Epithelial cell of esophagus (primary cell): ENCODE results near the gene EVC.

ENCODE experiments used
- DNase-seq: peaks from one replicate; pipeline ENCODE4 v3.0.0; 2010; ENCODE audit warnings: low read depth
- H3K4me3 ChIP-seq: 2 replicates; pipeline ENCODE4 v1.5.1; 2011; ENCODE audit warnings: mild to moderate bottlenecking, low read length, control low read depth
- TF ChIP-seq, protein P1 (sequence below): IDR thresholded peaks from 2 replicates; pipeline ENCODE4 v1.5.1; 2011; ENCODE audit warnings: low read depth, mild to moderate bottlenecking, low read length, control low read depth, inconsistent platforms; ENCODE audit not compliant: insufficient read depth; ENCODE audit errors: missing control alignments

Gene EVC

DNA sequence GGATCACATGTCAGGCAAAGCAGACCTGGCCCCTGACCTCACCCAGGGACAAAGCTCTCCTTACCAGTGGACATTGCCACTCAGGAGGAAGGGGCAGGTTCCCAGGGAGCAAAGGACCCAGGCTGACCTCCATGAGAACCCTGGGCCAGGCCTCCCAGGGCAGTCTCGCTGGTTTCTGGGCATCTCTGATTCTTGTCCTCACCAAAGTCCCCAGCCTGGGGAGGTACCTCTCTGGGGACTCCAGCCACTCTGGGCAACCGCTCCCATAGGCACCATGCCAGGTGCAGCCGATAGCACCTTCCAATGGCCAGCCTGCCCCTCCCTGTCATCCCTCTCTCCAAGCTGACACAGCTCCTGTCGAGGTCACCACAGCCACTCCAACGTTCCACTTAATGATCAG is 10.5 kb upstream of the EVC start:
- TF ChIP-seq, protein P1, sequence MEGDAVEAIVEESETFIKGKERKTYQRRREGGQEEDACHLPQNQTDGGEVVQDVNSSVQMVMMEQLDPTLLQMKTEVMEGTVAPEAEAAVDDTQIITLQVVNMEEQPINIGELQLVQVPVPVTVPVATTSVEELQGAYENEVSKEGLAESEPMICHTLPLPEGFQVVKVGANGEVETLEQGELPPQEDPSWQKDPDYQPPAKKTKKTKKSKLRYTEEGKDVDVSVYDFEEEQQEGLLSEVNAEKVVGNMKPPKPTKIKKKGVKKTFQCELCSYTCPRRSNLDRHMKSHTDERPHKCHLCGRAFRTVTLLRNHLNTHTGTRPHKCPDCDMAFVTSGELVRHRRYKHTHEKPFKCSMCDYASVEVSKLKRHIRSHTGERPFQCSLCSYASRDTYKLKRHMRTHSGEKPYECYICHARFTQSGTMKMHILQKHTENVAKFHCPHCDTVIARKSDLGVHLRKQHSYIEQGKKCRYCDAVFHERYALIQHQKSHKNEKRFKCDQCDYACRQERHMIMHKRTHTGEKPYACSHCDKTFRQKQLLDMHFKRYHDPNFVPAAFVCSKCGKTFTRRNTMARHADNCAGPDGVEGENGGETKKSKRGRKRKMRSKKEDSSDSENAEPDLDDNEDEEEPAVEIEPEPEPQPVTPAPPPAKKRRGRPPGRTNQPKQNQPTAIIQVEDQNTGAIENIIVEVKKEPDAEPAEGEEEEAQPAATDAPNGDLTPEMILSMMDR = no peak
- no peak for DNase-seq
- H3K4me3 ChIP-seq = no peak overlapping the region

DNA sequence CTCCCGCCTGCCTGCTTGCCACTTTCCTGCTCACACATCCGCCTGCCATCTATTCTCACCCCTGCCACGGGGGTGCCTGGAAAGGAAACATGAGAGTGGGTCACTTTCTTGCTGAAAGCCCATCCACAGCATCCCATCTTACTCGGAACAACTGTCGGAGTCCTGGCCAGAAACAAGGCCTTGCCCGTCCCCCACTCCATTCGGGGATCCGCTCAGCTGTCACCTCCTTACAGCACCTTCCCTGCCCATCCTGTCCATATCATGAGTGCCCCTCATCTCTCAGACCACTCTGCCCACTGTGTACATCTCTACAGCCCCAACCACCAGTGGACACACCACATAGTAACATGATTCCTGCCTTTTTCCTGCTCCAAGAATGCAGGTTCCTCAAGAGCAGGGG is 9.0 kb upstream of the EVC start:
- no peak overlapping the region for H3K4me3 ChIP-seq
- TF ChIP-seq, protein P1 = no peak
- no peak for DNase-seq

DNA sequence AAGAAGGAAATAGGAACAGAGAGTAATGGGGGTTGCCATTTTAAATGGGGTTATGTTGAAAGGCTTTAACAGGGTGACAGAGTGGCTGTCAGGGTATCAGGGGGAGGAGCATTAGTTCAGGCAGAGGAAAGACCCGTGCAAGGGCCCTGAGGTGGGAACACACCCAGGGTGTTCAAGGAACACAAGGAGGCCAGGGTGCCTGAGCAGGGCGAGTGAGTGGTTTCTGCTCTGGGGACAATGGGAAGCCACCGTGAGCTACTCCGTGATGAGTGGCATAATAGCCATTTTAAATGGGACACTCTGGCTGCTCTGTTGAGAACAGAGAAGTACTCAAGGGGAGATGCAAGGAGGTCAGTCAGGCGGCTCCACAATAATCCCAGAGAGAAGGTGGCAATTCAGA is 7.2 kb upstream of the EVC start:
- TF ChIP-seq, protein P1 = no peak
- no peak overlapping the region for H3K4me3 ChIP-seq
- DNase-seq = no peak

DNA sequence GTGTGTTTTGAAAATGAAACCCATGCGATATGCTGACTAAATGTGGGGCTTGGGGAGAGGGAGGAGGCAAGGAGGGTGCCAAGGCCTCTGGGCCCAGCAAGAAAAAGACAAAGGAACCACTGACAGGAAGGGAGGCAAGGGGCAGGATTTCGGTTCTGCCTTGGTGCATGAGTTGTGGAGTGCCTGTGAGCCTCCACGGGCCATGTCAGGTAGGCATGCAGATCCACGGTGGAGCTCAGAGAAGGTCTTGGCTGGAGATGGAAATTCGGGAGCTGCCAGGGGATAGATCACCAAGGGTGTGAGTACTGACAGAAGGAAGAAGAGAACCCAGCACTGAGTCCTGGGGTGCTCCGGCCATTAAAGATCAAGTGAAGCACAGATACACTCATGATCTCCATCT is 6.7 kb upstream of the EVC start:
- no peak overlapping the region for H3K4me3 ChIP-seq
- TF ChIP-seq, protein P1 = no peak
- no peak for DNase-seq

DNA sequence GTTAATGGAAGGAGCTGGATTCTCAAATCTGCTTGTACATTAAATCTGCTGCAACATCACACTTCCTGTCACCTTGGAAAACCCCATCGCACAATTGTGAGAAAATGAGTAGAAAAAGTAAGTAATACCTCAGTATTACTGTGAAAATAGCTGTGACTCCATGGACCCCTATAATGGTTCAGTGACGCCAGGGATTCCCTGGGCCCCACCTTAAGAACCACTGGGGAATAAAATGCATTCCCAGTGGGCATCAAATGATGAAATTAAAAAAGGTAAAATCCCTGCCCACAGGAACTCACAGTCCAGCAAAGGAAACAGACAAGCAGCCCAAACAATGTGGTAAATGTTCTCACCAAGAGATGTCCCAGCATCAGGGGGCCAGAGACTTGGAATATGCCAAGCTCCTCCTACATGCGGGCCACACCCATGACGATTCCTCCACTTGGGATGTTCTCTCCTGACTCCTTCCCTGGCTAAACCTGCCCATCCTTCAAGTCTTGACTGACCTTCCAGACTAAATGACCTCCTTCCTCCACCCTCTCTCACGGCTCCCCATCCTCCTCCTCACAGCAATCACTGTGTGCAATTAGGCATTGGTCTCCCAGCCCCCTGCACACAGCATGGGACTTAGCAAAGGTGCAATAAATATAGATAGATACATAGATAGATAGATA is 5.2 kb upstream of the EVC start:
- no peak overlapping the region for H3K4me3 ChIP-seq
- TF ChIP-seq, protein P1 = no peak
- DNase-seq = no peak

DNA sequence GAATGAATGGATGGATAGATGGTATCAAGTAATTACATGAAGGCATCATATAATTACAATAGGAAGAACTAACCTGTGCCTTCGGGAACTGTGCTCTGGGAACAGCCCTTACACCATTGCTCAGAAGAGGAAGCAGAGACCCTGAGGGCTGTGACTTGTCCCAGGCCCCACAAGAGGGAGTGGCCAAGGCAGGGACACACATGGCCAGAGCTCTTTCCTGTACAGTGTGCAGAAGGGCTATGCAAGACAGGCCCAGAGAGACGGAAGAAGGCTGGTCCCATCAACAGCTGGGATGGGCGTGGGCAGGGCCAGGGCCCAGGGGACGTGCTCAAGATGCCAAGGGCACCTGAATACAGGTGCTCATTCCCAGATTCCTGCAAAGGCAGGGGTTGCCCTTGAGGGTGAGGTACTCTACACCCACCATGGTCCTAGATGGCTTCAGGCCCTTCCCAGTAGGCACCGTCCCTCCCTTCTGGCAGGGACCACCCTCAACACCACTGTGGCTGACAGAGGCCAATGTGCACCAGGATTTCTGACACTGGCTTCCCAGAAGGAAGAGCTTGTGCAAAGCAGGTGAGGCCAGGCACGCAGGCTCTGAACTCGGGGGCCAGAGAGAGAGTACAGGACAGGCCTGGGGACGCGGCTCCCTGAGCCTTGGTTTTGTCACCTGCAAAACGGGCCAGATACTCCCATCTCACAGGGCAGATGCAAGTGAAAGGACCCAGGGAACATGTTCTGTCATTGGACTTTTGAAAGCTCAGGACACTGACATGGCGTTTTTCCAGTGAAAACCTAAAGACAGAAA is 4.3 kb upstream of the EVC start:
- H3K4me3 ChIP-seq = no peak overlapping the region
- TF ChIP-seq, protein P1 = no peak

More for the DNA sequence above, 4.3 kb upstream of the EVC start:
- no peak for DNase-seq
